GM23338 (cell line): Measurements from ENCODE around the gene SUSD1. TPM values are rescaled to one million over a fixed set of nuclear protein-coding genes. Genes with fewer than 3 reads are reported as not detected.

Experiments
- ATAC-seq: fragments of 200-7000 bp; cut with Tn5 transposase; 3 replicates; pipeline ENCODE4 v1.9.1; 2020
- DNase-seq: peaks from one replicate; pipeline ENCODE4 v3.0.0-alpha.2; 2015; ENCODE audit warnings: low spot score
- H2AFZ ChIP-seq: fragments of 200-600 bp; sonication (generic); 2 replicates; pipeline ENCODE4 v1.8.0; 2016; ENCODE audit warnings: antibody characterized with exemption, mild to moderate bottlenecking, moderate library complexity
- H3F3A ChIP-seq: fragments of 200-600 bp; sonication (generic); replicated peaks from 2 replicates; pipeline ENCODE4 v1.8.0; 2017; ENCODE audit warnings: antibody characterized with exemption, mixed run types, low read depth
- H3K27ac ChIP-seq: fragments of 200-600 bp; sonication (generic); 2 replicates; pipeline ENCODE4 v1.6.1; 2016; ENCODE audit warnings: low read depth
- H3K27me3 ChIP-seq: fragments of 200-600 bp; sonication (generic); 2 replicates; pipeline ENCODE4 v1.8.0; 2016; ENCODE audit warnings: mild to moderate bottlenecking, mixed run types, moderate library complexity; ENCODE audit not compliant: insufficient read depth
- H3K36me3 ChIP-seq: fragments of 200-600 bp; sonication (generic); 2 replicates; pipeline ENCODE4 v1.8.0; 2016; ENCODE audit warnings: mild to moderate bottlenecking; ENCODE audit not compliant: insufficient read depth
- H3K4me1 ChIP-seq: fragments of 200-600 bp; sonication (generic); 2 replicates; pipeline ENCODE4 v1.8.0; 2016; ENCODE audit warnings: mild to moderate bottlenecking, moderate library complexity; ENCODE audit not compliant: insufficient read depth
- H3K4me2 ChIP-seq: fragments of 200-600 bp; sonication (generic); 2 replicates; pipeline ENCODE4 v1.7.1; 2017; ENCODE audit warnings: mixed run types
- H3K4me3 ChIP-seq: fragments of 200-600 bp; sonication (generic); 2 replicates; pipeline ENCODE4 v1.6.1; 2016; ENCODE audit warnings: mixed run types
- H3K79me2 ChIP-seq: fragments of 200-600 bp; sonication (generic); replicated peaks from 2 replicates; pipeline ENCODE4 v1.8.0; 2017; ENCODE audit warnings: mild to moderate bottlenecking; ENCODE audit not compliant: insufficient read depth
- H3K9me2 ChIP-seq: fragments of 200-600 bp; sonication (generic); 2 replicates; pipeline ENCODE4 v1.8.0; 2017; ENCODE audit not compliant: insufficient read depth
- H4K20me1 ChIP-seq: fragments of 200-600 bp; sonication (generic); replicated peaks from 2 replicates; pipeline ENCODE4 v1.8.0; 2017; ENCODE audit warnings: mild to moderate bottlenecking; ENCODE audit not compliant: insufficient read depth
- H3K27ac Mint-ChIP-seq: 2 replicates; pipeline ENCODE4 v1.8.0; 2020; ENCODE audit warnings: inconsistent platforms, mild to moderate bottlenecking, moderate library complexity, mixed read lengths
- H3K27me3 Mint-ChIP-seq: 3 replicates; pipeline ENCODE4 v1.8.0; 2022; ENCODE audit warnings: low read depth, mild to moderate bottlenecking, moderate library complexity, mixed read lengths, inconsistent platforms; ENCODE audit not compliant: insufficient read depth, poor library complexity
- H3K36me3 Mint-ChIP-seq: 3 replicates; pipeline ENCODE4 v1.8.0; 2021; ENCODE audit warnings: low read depth, mild to moderate bottlenecking, inconsistent platforms, moderate library complexity, mixed read lengths
- H3K4me1 Mint-ChIP-seq: 3 replicates; pipeline ENCODE4 v1.8.0; 2020; ENCODE audit warnings: mild to moderate bottlenecking, inconsistent platforms, mixed read lengths
- H3K4me3 Mint-ChIP-seq: 3 replicates; pipeline ENCODE4 v1.8.0; 2021; ENCODE audit warnings: moderate library complexity, mild to moderate bottlenecking, inconsistent platforms, mixed read lengths
- H3K9me3 Mint-ChIP-seq: 3 replicates; pipeline ENCODE4 v1.8.0; 2020; ENCODE audit warnings: moderate library complexity, mild to moderate bottlenecking, inconsistent platforms, mixed read lengths
- CREB1 ChIP-seq: fragments of 250-450 bp; sonication (Bioruptor Pico); IDR thresholded peaks from 2 replicates; pipeline ENCODE4 v1.5.0; 2020; ENCODE audit warnings: low read depth, mild to moderate bottlenecking, moderate library complexity
- EZH2phosphoT487 ChIP-seq: fragments of 200-600 bp; sonication (generic); IDR thresholded peaks from one replicate; pipeline ENCODE4 v1.8.1; 2018; ENCODE audit warnings: antibody characterized with exemption; ENCODE audit not compliant: unreplicated experiment
- JUNB ChIP-seq: IDR thresholded peaks from one replicate; pipeline ENCODE4 v1.6.1; 2016; ENCODE audit warnings: antibody characterized with exemption; ENCODE audit not compliant: unreplicated experiment
- NANOG ChIP-seq: IDR thresholded peaks from 2 replicates; pipeline ENCODE4 v1.6.1; 2016; ENCODE audit warnings: antibody characterized with exemption, borderline replicate concordance
- POLR2AphosphoS5 ChIP-seq: IDR thresholded peaks from 2 replicates; pipeline ENCODE4 v1.6.1; 2016; ENCODE audit warnings: antibody characterized with exemption, low read depth
- STAT1 ChIP-seq: IDR thresholded peaks from one replicate; pipeline ENCODE4 v1.6.1; 2016; ENCODE audit warnings: antibody characterized with exemption; ENCODE audit not compliant: unreplicated experiment
- ZNF114 ChIP-seq: fragments of 250-450 bp; sonication (Bioruptor Pico); IDR thresholded peaks from 2 replicates; pipeline ENCODE4 v1.5.0; 2020; ENCODE audit warnings: mild to moderate bottlenecking, moderate library complexity
- ZNF331 ChIP-seq: fragments of 250-450 bp; sonication (Bioruptor Pico); IDR thresholded peaks from 2 replicates; pipeline ENCODE4 v1.5.0; 2020; ENCODE audit warnings: low read depth, mild to moderate bottlenecking, moderate library complexity
- polyA plus RNA-seq: library from polyadenylated mRNA; unstranded; fragments of >200 nt; fragmentation: Nextera tagmentation; extraction: Ambion mirVana; gene quantifications from 2 replicates; pipeline ENCODE4 v1.2.1, GENCODE V29; 2016
- total RNA-seq: library from RNA; depleted of rRNA; stranded (reverse); fragments of >200 nt; shearing (Covaris generic); gene quantifications from 2 replicates; pipeline ENCODE4 v1.2.3, GENCODE V29; 2014
- TF ChIP-seq, protein P1 (sequence below): IDR thresholded peaks from one replicate; pipeline ENCODE4 v1.6.1; 2018; ENCODE audit warnings: antibody characterized with exemption; ENCODE audit not compliant: unreplicated experiment
- TF ChIP-seq, protein P2 (sequence below): IDR thresholded peaks from 2 replicates; pipeline ENCODE4 v1.6.1; 2016; ENCODE audit warnings: antibody characterized with exemption
- TF ChIP-seq, protein P3 (sequence below), 2 experiments: fragments of 200-600 bp in 1 of 2; sonication (generic) in 1 of 2; conservative IDR thresholded peaks; 2 replicates each; pipeline versions ENCODE4 v1.5.1 to v1.6.1; 2016 to 2017; ENCODE audit warnings: antibody characterized with exemption in 2 of 2, low read depth in 2 of 2, mild to moderate bottlenecking in 2 of 2, moderate library complexity in 1 of 2
- TF ChIP-seq, protein P4 (sequence below): fragments of 250-450 bp; sonication (Bioruptor Pico); IDR thresholded peaks from 2 replicates; pipeline ENCODE4 v1.5.0; 2020; ENCODE audit warnings: mild to moderate bottlenecking, moderate library complexity

Gene SUSD1
- total and polyA plus RNA-seq, 2 experiments from 2014 or later: 1.2 to 6.4 TPM

DNA sequence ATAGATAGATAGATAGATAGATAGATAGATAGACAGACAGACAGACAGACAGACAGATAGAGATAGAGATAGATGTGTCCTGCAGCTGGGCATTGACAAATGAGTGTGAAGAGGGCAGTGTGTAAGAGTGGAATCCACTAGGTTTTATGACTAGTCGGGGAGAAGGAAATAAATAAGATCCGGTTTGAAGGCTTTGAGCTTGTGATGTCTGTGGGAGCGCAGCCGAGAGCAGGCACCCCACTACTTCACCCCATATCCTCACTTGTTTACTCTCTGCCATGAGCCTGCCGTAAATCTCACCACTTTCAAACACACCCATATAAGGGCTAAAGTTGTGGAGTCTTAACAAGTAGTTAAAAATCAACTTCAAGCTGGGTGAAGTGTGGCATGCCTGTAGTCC is 1.4 kb upstream of the SUSD1 start:
- peaks cover 35% of the 10 kb centered on the region for H3K27me3 Mint-ChIP-seq
- H3K4me2 ChIP-seq: no peak overlapping the region

More for the DNA sequence above, 1.4 kb upstream of the SUSD1 start:
- Histone ChIP-seq H3K27ac (no peak overlapping the region), H4K20me1 (no peaks in the 10 kb centered on the region), H3K79me2 (no peaks in the 10 kb centered on the region), H3F3A (0 out of 2 replicates have a peak, but pooled peaks cover 4% of the 10 kb centered on the region), H3K9me2 (0 out of 2 replicates have a peak, but pooled peaks cover 7% of the 10 kb centered on the region), H3K36me3 (no peaks in the 10 kb centered on the region), H2AFZ (no peak overlapping the region), H3K4me3 (no peak overlapping the region), H3K27me3 (peaks cover 41% of the 10 kb centered on the region), H3K4me1 (peaks cover 10% of the 10 kb centered on the region; the same call in 1 of the 2 replicates)
- H3K27ac Mint-ChIP-seq: no peak overlapping the region
- DNase-seq (no peak), ATAC-seq (no peak)
- no peaks in the 10 kb centered on the region for H3K36me3 Mint-ChIP-seq
- no peak for TF ChIP-seq ZNF114 (CRISPR knock-in tag)
- TF ChIP-seq ZNF331 (CRISPR knock-in tag): no peak
- TF ChIP-seq, protein P1, sequence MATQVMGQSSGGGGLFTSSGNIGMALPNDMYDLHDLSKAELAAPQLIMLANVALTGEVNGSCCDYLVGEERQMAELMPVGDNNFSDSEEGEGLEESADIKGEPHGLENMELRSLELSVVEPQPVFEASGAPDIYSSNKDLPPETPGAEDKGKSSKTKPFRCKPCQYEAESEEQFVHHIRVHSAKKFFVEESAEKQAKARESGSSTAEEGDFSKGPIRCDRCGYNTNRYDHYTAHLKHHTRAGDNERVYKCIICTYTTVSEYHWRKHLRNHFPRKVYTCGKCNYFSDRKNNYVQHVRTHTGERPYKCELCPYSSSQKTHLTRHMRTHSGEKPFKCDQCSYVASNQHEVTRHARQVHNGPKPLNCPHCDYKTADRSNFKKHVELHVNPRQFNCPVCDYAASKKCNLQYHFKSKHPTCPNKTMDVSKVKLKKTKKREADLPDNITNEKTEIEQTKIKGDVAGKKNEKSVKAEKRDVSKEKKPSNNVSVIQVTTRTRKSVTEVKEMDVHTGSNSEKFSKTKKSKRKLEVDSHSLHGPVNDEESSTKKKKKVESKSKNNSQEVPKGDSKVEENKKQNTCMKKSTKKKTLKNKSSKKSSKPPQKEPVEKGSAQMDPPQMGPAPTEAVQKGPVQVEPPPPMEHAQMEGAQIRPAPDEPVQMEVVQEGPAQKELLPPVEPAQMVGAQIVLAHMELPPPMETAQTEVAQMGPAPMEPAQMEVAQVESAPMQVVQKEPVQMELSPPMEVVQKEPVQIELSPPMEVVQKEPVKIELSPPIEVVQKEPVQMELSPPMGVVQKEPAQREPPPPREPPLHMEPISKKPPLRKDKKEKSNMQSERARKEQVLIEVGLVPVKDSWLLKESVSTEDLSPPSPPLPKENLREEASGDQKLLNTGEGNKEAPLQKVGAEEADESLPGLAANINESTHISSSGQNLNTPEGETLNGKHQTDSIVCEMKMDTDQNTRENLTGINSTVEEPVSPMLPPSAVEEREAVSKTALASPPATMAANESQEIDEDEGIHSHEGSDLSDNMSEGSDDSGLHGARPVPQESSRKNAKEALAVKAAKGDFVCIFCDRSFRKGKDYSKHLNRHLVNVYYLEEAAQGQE: no peak
- TF ChIP-seq POLR2AphosphoS5: no peak
- TF ChIP-seq STAT1: no peak
- TF ChIP-seq, protein P2, sequence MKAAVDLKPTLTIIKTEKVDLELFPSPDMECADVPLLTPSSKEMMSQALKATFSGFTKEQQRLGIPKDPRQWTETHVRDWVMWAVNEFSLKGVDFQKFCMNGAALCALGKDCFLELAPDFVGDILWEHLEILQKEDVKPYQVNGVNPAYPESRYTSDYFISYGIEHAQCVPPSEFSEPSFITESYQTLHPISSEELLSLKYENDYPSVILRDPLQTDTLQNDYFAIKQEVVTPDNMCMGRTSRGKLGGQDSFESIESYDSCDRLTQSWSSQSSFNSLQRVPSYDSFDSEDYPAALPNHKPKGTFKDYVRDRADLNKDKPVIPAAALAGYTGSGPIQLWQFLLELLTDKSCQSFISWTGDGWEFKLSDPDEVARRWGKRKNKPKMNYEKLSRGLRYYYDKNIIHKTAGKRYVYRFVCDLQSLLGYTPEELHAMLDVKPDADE: no peak
- TF ChIP-seq NANOG: no peak
- no peak for TF ChIP-seq CREB1
- TF ChIP-seq, protein P3, sequence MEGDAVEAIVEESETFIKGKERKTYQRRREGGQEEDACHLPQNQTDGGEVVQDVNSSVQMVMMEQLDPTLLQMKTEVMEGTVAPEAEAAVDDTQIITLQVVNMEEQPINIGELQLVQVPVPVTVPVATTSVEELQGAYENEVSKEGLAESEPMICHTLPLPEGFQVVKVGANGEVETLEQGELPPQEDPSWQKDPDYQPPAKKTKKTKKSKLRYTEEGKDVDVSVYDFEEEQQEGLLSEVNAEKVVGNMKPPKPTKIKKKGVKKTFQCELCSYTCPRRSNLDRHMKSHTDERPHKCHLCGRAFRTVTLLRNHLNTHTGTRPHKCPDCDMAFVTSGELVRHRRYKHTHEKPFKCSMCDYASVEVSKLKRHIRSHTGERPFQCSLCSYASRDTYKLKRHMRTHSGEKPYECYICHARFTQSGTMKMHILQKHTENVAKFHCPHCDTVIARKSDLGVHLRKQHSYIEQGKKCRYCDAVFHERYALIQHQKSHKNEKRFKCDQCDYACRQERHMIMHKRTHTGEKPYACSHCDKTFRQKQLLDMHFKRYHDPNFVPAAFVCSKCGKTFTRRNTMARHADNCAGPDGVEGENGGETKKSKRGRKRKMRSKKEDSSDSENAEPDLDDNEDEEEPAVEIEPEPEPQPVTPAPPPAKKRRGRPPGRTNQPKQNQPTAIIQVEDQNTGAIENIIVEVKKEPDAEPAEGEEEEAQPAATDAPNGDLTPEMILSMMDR (conservative IDR thresholded peaks at IDR 0.05; ENCODE audit: low read depth in 2 of 2): no peak
- no peak for TF ChIP-seq EZH2phosphoT487
- TF ChIP-seq, protein P4, sequence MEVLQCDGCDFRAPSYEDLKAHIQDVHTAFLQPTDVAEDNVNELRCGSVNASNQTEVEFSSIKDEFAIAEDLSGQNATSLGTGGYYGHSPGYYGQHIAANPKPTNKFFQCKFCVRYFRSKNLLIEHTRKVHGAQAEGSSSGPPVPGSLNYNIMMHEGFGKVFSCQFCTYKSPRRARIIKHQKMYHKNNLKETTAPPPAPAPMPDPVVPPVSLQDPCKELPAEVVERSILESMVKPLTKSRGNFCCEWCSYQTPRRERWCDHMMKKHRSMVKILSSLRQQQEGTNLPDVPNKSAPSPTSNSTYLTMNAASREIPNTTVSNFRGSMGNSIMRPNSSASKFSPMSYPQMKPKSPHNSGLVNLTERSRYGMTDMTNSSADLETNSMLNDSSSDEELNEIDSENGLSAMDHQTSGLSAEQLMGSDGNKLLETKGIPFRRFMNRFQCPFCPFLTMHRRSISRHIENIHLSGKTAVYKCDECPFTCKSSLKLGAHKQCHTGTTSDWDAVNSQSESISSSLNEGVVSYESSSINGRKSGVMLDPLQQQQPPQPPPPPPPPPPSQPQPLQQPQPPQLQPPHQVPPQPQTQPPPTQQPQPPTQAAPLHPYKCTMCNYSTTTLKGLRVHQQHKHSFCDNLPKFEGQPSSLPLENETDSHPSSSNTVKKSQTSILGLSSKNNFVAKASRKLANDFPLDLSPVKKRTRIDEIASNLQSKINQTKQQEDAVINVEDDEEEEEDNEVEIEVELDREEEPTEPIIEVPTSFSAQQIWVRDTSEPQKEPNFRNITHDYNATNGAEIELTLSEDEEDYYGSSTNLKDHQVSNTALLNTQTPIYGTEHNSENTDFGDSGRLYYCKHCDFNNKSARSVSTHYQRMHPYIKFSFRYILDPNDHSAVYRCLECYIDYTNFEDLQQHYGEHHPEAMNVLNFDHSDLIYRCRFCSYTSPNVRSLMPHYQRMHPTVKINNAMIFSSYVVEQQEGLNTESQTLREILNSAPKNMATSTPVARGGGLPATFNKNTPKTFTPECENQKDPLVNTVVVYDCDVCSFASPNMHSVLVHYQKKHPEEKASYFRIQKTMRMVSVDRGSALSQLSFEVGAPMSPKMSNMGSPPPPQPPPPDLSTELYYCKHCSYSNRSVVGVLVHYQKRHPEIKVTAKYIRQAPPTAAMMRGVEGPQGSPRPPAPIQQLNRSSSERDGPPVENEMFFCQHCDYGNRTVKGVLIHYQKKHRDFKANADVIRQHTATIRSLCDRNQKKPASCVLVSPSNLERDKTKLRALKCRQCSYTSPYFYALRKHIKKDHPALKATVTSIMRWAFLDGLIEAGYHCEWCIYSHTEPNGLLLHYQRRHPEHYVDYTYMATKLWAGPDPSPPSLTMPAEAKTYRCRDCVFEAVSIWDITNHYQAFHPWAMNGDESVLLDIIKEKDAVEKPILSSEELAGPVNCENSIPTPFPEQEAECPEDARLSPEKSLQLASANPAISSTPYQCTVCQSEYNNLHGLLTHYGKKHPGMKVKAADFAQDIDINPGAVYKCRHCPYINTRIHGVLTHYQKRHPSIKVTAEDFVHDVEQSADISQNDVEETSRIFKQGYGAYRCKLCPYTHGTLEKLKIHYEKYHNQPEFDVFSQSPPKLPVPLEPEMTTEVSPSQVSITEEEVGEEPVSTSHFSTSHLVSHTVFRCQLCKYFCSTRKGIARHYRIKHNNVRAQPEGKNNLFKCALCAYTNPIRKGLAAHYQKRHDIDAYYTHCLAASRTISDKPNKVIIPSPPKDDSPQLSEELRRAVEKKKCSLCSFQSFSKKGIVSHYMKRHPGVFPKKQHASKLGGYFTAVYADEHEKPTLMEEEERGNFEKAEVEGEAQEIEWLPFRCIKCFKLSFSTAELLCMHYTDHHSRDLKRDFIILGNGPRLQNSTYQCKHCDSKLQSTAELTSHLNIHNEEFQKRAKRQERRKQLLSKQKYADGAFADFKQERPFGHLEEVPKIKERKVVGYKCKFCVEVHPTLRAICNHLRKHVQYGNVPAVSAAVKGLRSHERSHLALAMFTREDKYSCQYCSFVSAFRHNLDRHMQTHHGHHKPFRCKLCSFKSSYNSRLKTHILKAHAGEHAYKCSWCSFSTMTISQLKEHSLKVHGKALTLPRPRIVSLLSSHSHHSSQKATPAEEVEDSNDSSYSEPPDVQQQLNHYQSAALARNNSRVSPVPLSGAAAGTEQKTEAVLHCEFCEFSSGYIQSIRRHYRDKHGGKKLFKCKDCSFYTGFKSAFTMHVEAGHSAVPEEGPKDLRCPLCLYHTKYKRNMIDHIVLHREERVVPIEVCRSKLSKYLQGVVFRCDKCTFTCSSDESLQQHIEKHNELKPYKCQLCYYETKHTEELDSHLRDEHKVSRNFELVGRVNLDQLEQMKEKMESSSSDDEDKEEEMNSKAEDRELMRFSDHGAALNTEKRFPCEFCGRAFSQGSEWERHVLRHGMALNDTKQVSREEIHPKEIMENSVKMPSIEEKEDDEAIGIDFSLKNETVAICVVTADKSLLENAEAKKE: no peak
- no peak for TF ChIP-seq JUNB
- 0 out of 3 replicates have a peak overlapping the region, but pooled peaks have one; percentile 6 for H3K4me3 Mint-ChIP-seq
- H3K9me3 Mint-ChIP-seq: no peaks in the 10 kb centered on the region
- peaks cover 34% of the 10 kb centered on the region for H3K4me1 Mint-ChIP-seq
